ENCODE data around the gene PRPF40B. TPM values are rescaled to one million over a fixed set of nuclear protein-coding genes. Genes with fewer than 3 reads are reported as not detected.

The PRPF40B gene
- total RNA-seq, 1 donor from 2014 or later: 16.3 TPM

DNA sequence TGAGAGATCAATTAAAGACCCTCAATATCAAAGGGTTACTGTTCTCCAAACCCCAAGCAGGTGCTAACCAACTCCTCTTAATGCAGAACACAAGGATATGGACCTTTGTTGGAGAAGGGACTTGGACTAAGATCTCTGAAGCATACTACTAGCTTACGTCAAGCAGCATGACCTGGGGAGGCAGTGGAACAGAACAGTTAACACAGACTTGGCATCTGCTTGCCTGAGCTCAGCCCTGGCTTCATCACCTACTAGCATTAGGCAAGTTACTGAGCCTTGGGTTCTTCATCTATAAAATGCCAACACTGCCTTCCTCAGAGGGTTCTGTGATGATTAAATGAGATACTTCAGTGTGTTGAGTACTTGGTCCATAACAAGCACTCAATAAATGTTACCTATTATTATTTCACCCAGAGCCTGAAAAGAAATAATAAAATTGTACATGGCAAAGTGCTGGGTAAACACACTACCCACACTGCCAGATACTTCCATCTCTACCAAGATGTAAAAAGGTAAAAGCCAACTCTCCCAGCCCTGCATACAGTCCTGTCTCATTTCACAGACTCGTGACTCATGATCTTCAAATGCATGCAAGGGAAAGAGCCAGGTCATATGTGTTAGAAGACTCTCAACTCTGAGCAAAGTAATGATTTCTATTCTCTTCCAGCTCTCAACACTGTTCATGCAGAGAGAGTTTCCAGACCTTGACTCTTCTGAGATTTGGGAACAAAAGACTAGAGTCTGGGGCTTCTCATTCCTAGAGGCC lies 44.1 kb downstream of the PRPF40B start:
- FAIRE-seq: no peak
- peak; percentile 33 for DNase-seq (ENCODE audit: low read depth)

DNA sequence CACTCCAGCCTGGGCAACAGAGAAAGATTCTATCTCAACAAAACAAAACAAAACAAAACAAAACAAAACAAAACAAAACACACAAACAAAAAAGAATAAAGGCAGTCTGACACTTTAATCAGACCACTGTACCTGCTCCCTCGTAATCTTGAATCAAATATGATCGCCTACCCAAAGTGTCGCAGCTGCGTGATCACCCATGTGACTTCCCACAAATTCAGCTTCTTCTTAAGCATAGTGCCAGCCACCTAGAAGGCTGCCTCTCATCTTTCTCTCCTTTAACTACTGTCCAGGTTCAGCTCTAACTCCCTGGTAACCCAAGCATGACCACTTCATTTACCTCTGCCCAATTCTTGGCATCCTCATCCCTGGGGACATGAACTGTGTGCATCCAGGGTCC lies 46.4 kb downstream of the PRPF40B start:
- TF ChIP-seq, protein P1, sequence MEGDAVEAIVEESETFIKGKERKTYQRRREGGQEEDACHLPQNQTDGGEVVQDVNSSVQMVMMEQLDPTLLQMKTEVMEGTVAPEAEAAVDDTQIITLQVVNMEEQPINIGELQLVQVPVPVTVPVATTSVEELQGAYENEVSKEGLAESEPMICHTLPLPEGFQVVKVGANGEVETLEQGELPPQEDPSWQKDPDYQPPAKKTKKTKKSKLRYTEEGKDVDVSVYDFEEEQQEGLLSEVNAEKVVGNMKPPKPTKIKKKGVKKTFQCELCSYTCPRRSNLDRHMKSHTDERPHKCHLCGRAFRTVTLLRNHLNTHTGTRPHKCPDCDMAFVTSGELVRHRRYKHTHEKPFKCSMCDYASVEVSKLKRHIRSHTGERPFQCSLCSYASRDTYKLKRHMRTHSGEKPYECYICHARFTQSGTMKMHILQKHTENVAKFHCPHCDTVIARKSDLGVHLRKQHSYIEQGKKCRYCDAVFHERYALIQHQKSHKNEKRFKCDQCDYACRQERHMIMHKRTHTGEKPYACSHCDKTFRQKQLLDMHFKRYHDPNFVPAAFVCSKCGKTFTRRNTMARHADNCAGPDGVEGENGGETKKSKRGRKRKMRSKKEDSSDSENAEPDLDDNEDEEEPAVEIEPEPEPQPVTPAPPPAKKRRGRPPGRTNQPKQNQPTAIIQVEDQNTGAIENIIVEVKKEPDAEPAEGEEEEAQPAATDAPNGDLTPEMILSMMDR (IDR thresholded peaks at IDR 0.05; ENCODE audit: insufficient read depth, low read length, severe bottlenecking): no peak
- no peak for DNase-seq (ENCODE audit: low read depth)
- no peak for FAIRE-seq
- Histone ChIP-seq H3K4me3 (ENCODE audit: low read depth, low read length) (no peak overlapping the region), H3K27me3 (ENCODE audit: control insufficient read depth, insufficient read depth, low read length) (no peaks in the 10 kb centered on the region), H3K36me3 (ENCODE audit: control insufficient read depth, insufficient read depth, low read length) (no peaks in the 10 kb centered on the region)

More for the DNA sequence above, 44.1 kb downstream of the PRPF40B start:
- no peak overlapping the region for H3K4me3 ChIP-seq (ENCODE audit: low read depth, low read length)
- TF ChIP-seq, protein P1 (IDR thresholded peaks at IDR 0.05; ENCODE audit: insufficient read depth, low read length, severe bottlenecking): no peak
- H3K27me3 ChIP-seq (ENCODE audit: control insufficient read depth, insufficient read depth, low read length): no peaks in the 10 kb centered on the region
- H3K36me3 ChIP-seq (ENCODE audit: control insufficient read depth, insufficient read depth, low read length): no peaks in the 10 kb centered on the region

DNA sequence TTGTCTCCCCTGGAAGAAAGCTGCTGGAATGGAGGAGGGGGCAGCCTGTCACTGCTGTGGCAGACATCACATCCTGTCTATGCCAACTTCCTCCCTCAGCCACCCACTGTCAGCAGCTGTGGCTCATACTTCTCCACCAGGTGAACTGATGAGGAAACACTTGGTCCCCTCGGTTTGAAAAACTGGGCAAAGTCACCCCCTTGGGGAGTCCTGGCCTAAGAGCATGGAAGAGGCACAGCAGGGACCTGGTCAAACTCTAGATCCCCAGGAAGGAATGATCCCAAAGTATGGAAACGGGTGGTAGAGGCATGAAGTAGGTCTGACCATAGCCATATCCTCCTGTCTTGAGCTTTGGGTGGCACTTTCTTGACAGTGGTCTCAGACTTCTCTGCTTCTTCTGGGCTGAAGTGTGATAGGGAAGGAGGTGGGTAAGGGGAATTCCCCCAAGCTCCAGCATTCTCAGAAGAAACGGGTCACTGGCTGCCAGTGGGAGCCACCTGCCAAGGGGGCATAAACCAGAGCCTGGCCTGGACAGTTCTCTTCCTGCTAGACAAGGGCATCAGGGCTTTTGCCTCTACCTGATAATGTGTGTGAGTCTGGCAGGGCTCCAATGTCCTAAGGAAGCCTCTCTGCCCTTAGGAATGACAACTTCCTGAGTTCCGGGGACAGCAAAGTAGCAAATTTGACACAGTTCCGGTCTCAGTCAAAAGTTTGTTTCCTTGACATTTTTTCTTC lies 47.8 kb downstream of the PRPF40B start:
- DNase-seq (ENCODE audit: low read depth) (peak; percentile 8), FAIRE-seq (no peak)
- no peaks in the 10 kb centered on the region for H3K27me3 ChIP-seq (ENCODE audit: control insufficient read depth, insufficient read depth, low read length)
- no peak overlapping the region for H3K4me3 ChIP-seq (ENCODE audit: low read depth, low read length)
- no peaks in the 10 kb centered on the region for H3K36me3 ChIP-seq (ENCODE audit: control insufficient read depth, insufficient read depth, low read length)
- TF ChIP-seq, protein P1 (IDR thresholded peaks at IDR 0.05; ENCODE audit: insufficient read depth, low read length, severe bottlenecking): no peak

DNA sequence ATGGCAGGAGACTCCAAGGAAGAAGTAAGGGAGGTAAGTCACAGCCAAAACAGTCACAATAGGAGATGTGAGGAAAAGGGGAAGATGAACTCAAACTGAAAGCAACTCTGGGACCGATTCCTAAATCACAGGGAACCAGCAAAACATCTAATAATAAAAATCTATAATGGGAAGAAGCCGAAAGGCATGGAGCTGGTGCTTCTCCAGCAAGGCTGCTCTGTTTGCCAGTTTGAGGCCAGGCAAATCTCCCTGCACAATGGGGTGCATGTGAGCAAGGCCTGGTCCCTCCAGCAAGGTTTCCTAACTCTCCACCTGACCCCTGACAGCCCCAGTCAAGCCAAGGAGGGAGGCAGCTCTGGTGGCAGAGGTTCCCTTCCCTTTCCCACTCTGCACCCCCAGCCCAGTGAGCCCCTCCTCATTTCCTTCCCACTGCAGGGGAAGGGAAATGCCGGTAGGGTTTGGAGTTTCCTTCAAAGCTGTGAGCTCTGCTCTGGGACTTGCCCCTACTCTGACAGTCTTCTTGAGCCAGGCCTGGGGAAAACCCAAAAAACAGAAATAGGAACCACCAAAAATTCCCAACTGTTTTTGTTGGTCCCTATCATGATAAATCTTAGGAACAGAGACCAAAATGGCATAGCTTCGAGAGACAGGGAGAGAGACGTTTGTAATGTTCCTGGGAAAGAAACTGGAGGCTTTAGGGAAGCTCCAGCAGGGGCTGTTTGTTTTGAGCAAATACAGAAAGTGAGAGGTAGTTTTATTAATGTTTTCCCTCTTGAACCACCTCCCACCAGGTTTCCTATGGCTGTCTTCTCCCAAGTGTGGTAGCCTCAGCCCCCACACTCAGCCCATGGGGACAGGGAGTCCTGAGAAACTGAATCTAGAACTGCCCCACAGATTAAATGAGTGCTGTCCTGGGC lies 49.2 kb downstream of the PRPF40B start:
- Histone ChIP-seq H3K4me3 (ENCODE audit: low read depth, low read length) (no peak overlapping the region), H3K36me3 (ENCODE audit: control insufficient read depth, insufficient read depth, low read length) (no peaks in the 10 kb centered on the region), H3K27me3 (ENCODE audit: control insufficient read depth, insufficient read depth, low read length) (no peaks in the 10 kb centered on the region)
- no peak for DNase-seq (ENCODE audit: low read depth)
- no peak for FAIRE-seq
- TF ChIP-seq, protein P1 (IDR thresholded peaks at IDR 0.05; ENCODE audit: insufficient read depth, low read length, severe bottlenecking): no peak

DNA sequence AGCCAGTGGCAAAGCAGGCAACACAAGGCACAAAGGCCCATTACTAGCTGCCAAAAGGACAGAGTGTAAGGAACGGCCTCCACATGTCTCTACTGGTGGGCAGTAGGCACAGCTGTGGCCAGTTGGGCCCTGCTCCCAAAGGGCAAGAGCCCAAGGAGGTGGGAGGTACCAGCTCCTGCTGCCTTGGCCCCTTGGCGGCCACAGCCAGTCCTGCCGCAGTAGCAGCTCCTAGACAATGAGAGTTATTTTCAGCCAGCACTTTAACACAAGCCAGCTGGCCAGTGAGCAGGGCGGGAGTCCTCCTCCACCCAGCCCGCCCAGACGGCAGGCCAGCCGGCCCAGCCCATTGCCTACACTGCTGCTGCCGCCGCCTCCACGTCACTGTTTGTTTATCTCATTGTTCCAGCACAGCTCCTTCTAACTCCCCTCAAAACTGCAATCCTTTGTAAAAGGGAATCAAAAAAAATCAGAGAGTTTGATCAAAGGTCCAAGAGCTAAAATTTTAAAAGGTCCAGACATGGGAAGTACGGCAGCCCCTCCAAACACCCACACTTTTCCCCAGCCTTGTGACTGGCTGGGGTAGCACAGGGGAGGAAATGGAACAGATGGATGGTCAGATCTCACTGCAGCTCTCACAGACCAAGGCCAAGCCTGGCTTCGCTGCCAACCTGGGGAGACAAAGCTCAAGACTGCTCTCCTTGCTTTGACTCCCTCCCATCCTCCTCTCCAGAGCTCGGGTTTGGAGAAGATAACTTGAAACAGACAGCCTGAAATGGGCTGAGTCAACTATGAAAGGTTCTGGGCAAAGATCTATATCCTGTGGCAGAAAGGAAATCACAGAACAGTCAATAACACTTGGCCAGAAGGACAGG lies 50.3 kb downstream of the PRPF40B start:
- Histone ChIP-seq H3K4me3 (ENCODE audit: low read depth, low read length) (no peak overlapping the region), H3K36me3 (ENCODE audit: control insufficient read depth, insufficient read depth, low read length) (no peaks in the 10 kb centered on the region), H3K27me3 (ENCODE audit: control insufficient read depth, insufficient read depth, low read length) (no peaks in the 10 kb centered on the region)
- no peak for FAIRE-seq
- TF ChIP-seq, protein P1 (IDR thresholded peaks at IDR 0.05; ENCODE audit: insufficient read depth, low read length, severe bottlenecking): no peak
- DNase-seq (ENCODE audit: low read depth): peak; percentile 47

All from bronchial epithelial cell (primary cell).